ENCODE results near the gene USP32. TPM values are rescaled to one million over a fixed set of nuclear protein-coding genes. Genes with fewer than 3 reads are reported as not detected.

USP32 gene
- total and polyA plus RNA-seq, 2 of the 8 experiments (the other 6 are each of a cell fraction or from before 2014, with no cell fraction given): 29.6 to 112 TPM

DNA sequence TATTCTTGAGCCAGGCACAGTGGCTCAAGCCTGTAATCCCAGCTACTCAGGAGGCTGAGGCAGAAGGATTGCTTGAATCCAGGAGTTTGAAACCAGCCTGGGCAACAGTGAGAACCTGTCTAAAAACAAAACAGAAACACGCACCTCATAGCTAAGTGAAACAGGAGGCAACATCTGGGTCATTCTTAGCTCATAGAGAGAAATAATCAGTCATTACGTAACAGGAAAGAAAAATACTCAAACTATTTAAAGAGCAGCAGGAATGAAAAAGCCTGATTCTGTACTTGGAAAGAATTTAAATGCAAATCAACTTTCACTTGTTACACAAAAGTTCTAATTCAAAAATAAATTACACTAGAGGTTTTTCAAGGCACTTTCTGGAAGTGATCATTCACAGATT is 47.6 kb upstream of the USP32 start (continued):
- TF ChIP-seq, protein P1, sequence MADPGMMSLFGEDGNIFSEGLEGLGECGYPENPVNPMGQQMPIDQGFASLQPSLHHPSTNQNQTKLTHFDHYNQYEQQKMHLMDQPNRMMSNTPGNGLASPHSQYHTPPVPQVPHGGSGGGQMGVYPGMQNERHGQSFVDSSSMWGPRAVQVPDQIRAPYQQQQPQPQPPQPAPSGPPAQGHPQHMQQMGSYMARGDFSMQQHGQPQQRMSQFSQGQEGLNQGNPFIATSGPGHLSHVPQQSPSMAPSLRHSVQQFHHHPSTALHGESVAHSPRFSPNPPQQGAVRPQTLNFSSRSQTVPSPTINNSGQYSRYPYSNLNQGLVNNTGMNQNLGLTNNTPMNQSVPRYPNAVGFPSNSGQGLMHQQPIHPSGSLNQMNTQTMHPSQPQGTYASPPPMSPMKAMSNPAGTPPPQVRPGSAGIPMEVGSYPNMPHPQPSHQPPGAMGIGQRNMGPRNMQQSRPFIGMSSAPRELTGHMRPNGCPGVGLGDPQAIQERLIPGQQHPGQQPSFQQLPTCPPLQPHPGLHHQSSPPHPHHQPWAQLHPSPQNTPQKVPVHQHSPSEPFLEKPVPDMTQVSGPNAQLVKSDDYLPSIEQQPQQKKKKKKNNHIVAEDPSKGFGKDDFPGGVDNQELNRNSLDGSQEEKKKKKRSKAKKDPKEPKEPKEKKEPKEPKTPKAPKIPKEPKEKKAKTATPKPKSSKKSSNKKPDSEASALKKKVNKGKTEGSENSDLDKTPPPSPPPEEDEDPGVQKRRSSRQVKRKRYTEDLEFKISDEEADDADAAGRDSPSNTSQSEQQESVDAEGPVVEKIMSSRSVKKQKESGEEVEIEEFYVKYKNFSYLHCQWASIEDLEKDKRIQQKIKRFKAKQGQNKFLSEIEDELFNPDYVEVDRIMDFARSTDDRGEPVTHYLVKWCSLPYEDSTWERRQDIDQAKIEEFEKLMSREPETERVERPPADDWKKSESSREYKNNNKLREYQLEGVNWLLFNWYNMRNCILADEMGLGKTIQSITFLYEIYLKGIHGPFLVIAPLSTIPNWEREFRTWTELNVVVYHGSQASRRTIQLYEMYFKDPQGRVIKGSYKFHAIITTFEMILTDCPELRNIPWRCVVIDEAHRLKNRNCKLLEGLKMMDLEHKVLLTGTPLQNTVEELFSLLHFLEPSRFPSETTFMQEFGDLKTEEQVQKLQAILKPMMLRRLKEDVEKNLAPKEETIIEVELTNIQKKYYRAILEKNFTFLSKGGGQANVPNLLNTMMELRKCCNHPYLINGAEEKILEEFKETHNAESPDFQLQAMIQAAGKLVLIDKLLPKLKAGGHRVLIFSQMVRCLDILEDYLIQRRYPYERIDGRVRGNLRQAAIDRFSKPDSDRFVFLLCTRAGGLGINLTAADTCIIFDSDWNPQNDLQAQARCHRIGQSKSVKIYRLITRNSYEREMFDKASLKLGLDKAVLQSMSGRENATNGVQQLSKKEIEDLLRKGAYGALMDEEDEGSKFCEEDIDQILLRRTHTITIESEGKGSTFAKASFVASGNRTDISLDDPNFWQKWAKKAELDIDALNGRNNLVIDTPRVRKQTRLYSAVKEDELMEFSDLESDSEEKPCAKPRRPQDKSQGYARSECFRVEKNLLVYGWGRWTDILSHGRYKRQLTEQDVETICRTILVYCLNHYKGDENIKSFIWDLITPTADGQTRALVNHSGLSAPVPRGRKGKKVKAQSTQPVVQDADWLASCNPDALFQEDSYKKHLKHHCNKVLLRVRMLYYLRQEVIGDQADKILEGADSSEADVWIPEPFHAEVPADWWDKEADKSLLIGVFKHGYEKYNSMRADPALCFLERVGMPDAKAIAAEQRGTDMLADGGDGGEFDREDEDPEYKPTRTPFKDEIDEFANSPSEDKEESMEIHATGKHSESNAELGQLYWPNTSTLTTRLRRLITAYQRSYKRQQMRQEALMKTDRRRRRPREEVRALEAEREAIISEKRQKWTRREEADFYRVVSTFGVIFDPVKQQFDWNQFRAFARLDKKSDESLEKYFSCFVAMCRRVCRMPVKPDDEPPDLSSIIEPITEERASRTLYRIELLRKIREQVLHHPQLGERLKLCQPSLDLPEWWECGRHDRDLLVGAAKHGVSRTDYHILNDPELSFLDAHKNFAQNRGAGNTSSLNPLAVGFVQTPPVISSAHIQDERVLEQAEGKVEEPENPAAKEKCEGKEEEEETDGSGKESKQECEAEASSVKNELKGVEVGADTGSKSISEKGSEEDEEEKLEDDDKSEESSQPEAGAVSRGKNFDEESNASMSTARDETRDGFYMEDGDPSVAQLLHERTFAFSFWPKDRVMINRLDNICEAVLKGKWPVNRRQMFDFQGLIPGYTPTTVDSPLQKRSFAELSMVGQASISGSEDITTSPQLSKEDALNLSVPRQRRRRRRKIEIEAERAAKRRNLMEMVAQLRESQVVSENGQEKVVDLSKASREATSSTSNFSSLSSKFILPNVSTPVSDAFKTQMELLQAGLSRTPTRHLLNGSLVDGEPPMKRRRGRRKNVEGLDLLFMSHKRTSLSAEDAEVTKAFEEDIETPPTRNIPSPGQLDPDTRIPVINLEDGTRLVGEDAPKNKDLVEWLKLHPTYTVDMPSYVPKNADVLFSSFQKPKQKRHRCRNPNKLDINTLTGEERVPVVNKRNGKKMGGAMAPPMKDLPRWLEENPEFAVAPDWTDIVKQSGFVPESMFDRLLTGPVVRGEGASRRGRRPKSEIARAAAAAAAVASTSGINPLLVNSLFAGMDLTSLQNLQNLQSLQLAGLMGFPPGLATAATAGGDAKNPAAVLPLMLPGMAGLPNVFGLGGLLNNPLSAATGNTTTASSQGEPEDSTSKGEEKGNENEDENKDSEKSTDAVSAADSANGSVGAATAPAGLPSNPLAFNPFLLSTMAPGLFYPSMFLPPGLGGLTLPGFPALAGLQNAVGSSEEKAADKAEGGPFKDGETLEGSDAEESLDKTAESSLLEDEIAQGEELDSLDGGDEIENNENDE (IDR thresholded peaks at IDR 0.05; ENCODE audit: insufficient replicate concordance, low read length): no peak
- TF ChIP-seq SUZ12 (IDR thresholded peaks at IDR 0.05; ENCODE audit: low read length) (no peak), EP300 (IDR thresholded peaks at IDR 0.05; ENCODE audit: borderline replicate concordance in 1 of 2, low read depth in 2 of 2, low read length in 2 of 2) (no peak), CBX8 (IDR thresholded peaks at IDR 0.05; ENCODE audit: borderline replicate concordance, low read depth, low read length) (no peak), POLR2A (IDR thresholded peaks at IDR 0.05; ENCODE audit: control extremely low read depth in 1 of 2, low read depth in 2 of 2, low read length in 2 of 2) (no peak), PHF8 (conservative IDR thresholded peaks at IDR 0.05; ENCODE audit: low read depth, low read length) (no peak)
